ENCODE results near the gene PROZ.

The PROZ gene

DNA sequence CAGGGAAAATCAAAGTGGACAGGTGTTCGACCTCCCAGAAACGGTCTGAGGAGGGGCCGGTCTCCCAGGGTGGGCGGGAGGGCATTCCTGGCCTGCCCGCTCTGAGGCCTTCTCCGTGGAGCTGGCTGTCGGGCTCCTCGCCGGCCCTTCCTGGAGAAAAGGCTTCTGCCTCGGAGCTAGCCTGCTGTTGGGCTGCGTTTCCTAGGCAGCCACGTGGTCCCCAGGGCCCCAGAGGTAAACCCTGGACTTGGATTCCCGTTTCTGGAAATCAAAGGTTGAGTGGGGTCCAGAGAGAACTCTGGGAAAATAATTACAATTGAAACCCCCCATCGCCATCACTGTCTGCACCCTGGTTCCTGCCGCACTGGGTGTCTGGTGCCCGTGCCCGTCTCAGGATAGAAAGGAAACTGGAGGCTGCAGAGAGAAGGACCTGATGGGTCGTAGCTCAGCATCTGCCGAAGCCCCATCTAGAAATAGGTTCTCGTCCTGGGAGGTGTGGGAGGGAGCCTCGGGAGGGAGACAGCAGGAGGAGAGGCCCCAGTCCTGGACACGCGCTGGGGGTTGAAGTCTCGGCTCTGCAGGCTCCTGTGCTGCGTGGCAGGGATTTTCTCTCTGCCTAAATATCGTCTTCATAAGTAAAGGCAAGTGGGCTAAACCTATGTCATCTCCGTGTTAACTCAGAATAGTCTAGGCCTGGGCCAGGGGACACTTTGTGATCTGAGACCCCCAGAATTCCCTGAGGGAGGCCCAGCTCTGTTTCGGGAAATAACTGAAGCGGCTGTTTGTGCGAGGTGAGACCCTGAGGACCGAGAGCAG, 7.7 kb upstream of the PROZ start:
- no peak for TF ChIP-seq CTCF (IDR thresholded peaks at IDR 0.05; ENCODE audit: low read depth, low read length)
- no peak overlapping the region for H3K4me3 ChIP-seq (ENCODE audit: low read depth, low read length)

DNA sequence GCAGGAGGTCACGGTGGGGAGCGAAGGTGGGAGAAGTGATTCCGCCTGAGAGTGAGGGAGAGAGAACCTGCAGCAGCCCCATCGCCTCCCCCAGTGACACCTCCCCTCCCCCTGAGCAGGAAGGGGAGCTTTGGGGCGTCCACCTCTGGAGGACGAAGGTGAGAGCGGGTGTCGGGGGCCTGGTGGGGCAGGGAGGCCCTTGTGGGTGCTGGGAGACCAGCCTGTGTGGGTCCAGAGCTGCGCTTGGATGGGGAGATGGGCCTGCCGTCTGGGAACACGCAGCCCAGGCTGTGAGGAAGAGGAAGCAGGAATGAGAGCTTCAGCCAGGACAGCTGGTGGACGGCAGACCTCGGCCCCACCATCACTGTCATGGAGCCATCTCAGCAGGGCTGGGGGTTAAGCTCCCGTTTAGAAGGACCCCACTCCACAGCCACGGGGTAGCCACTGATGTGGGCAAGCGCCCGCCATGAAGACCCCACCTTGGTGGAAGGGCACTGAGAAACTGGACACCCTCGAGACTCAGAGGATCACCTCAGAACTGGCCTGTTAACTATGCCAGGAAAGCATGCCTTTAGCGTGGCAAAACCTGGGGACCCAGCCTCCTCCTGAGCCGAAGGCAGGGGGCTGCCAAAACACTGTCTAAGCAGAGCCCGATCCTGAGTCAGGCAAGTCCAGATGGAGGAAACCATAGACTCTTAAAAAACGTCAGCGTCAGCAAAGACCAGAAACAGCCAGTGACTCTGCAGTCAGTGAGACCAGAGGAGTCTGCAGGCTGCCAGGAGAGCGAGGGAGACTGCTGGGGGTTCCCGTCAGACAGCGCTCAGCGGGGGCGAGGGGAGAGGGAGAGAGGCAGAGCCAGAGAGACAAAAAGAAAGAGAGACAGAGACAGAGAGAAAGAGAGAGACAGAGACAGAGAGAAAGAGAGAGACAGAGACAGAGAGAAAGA, 6.4 kb upstream of the PROZ start:
- no peak overlapping the region for H3K4me3 ChIP-seq (ENCODE audit: low read depth, low read length)
- no peak for TF ChIP-seq CTCF (IDR thresholded peaks at IDR 0.05; ENCODE audit: low read depth, low read length)

DNA sequence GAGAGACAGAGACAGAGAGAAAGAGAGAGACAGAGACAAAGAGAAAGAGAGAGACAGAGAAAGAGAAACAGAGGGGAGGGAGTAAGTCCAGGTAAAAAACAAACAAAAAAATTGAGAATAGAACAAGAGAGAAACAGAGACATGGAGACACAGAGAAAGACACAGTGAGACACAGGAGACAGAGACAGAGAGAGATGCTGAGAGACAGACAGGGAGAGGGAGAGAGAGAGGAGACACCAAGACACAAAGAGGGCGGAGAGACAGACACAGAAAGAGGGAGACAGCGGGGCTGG, 5.8 kb upstream of the PROZ start:
- no peak overlapping the region for H3K4me3 ChIP-seq (ENCODE audit: low read depth, low read length)
- no peak for TF ChIP-seq CTCF (IDR thresholded peaks at IDR 0.05; ENCODE audit: low read depth, low read length)

- H3K4me3 ChIP-seq (ENCODE audit: low read depth, low read length), result peak overlapping the region; percentile 48
- TF ChIP-seq CTCF (IDR thresholded peaks at IDR 0.05; ENCODE audit: low read depth, low read length), result no peak
These were observed 5.3 kb upstream of the PROZ start for GRCh38 chr13:113152984-113153809.

- H3K4me3 ChIP-seq (ENCODE audit: low read depth, low read length), result peak overlapping the region; percentile 48
- TF ChIP-seq CTCF (IDR thresholded peaks at IDR 0.05; ENCODE audit: low read depth, low read length), result no peak
These were observed 4.4 kb upstream of the PROZ start for GRCh38 chr13:113153810-113154748.

DNA sequence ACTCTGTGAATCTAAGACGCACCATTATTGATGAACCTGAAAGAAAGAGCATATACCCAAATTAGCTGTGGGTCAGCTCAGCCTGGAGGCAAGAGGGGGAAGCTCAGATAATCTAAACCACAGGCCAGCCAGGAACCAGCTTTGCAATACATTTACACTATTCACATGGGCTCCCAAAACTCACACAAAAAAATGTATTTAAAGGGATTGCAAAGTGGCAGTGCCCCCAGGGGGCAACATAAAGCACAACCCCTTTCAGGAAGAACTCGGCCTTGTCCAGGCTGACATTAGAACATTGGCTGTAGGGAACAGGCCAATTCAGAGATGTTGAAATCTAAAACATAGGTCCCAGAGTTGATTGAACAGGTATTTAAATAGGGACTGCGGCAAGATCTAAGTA, 3.2 kb upstream of the PROZ start:
- H3K4me3 ChIP-seq (ENCODE audit: low read depth, low read length), result no peak overlapping the region
- no peak for TF ChIP-seq CTCF (IDR thresholded peaks at IDR 0.05; ENCODE audit: low read depth, low read length)

Data from WI38 (cell line).